ENCODE results near the gene SEC11A. TPM values are rescaled to one million over a fixed set of nuclear protein-coding genes. Genes with fewer than 3 reads are reported as not detected.
A peak's percentile ranks its signal among the peaks of the same experiment; 100 is the strongest.

Gene SEC11A
- polyA plus RNA-seq (135 and 158 TPM in 2 replicates), polyA minus RNA-seq (59.4 and 60.9 TPM in 2 replicates)

DNA sequence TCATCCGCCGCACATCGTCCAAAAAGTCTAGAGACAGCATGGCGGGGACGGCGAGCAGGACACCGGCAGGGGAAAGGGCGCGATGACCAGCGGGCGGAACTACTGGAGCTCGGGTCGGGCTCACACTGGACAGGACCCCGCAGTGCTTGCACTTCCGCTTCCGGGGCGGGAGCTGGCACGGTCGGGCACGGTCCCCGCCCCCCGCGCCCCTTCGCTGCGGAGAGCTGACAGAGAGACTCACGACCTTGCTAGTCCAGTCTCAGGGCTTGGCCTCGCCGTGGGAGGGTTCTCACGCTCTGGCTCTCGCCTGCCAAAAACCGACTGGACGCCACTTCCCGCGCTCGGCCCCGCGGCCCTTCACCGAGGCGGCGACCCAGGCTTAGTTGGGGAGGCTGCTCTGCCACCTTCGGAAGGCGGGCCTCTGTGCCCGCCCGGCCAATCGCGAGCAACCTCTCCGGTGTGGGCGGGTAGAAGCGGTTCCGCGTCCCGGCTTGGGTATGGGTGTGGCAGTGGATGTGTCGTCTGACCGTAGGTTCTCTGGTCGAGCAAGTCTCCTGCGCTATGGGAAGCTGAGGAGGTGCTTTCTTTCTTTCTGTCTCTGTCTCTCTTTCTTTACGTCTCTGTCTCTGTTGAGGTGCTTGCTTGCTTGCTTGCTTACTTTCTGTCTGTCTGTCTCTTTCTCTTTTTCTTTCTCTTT is at the start of gene SEC11A:
TSS of gene SEC11A (minus strand) at position 104 of the 697 bp plus-strand sequence. CDS start at position 40, 64 bp downstream.
- Histone ChIP-seq H3K4me3 (ENCODE audit: low read length) (peak within 1 kb of the TSS; percentile 90), H3K27ac (ENCODE audit: low read length) (peak within 1 kb of the TSS; percentile 82), H3K9ac (ENCODE audit: low read length) (peak within 1 kb of the TSS; percentile 84), H4K20me1 (ENCODE audit: insufficient read depth) (no peaks in the 10 kb centered on the region), H3K4me2 (ENCODE audit: low read length) (peak within 1 kb of the TSS; percentile 79), H3K9me2 (ENCODE audit: insufficient read depth, low read length) (no peaks in the 10 kb centered on the region), H3K79me2 (replicated peaks; ENCODE audit: insufficient read depth, low read length) (peaks cover 45% of the 10 kb centered on the region), H2AFZ (ENCODE audit: low read depth, low read length) (peak within 1 kb of the TSS; percentile 97), H3K27me3 (ENCODE audit: insufficient read depth, low read depth, low read length) (no peaks in the 10 kb centered on the region), H3K9me3 (ENCODE audit: low read length) (no peaks in the 10 kb centered on the region), H3F3A (ENCODE audit: insufficient read depth, low read length, poor library complexity, severe bottlenecking) (no peaks in the 10 kb centered on the region), H3K36me3 (ENCODE audit: insufficient read depth, low read length) (no peaks in the 10 kb centered on the region)
- peak; percentile 81 for TF ChIP-seq MXI1 (conservative IDR thresholded peaks at IDR 0.05; ENCODE audit: poor library complexity, severe bottlenecking)
- TF ChIP-seq SMC3 (conservative IDR thresholded peaks at IDR 0.05; ENCODE audit: poor library complexity): peak; percentile 13
- TF ChIP-seq EZH2 (IDR thresholded peaks at IDR 0.05; ENCODE audit: borderline replicate concordance, insufficient read depth, low read length, poor library complexity, severe bottlenecking): no peak
- TF ChIP-seq, protein P1, sequence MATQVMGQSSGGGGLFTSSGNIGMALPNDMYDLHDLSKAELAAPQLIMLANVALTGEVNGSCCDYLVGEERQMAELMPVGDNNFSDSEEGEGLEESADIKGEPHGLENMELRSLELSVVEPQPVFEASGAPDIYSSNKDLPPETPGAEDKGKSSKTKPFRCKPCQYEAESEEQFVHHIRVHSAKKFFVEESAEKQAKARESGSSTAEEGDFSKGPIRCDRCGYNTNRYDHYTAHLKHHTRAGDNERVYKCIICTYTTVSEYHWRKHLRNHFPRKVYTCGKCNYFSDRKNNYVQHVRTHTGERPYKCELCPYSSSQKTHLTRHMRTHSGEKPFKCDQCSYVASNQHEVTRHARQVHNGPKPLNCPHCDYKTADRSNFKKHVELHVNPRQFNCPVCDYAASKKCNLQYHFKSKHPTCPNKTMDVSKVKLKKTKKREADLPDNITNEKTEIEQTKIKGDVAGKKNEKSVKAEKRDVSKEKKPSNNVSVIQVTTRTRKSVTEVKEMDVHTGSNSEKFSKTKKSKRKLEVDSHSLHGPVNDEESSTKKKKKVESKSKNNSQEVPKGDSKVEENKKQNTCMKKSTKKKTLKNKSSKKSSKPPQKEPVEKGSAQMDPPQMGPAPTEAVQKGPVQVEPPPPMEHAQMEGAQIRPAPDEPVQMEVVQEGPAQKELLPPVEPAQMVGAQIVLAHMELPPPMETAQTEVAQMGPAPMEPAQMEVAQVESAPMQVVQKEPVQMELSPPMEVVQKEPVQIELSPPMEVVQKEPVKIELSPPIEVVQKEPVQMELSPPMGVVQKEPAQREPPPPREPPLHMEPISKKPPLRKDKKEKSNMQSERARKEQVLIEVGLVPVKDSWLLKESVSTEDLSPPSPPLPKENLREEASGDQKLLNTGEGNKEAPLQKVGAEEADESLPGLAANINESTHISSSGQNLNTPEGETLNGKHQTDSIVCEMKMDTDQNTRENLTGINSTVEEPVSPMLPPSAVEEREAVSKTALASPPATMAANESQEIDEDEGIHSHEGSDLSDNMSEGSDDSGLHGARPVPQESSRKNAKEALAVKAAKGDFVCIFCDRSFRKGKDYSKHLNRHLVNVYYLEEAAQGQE (IDR thresholded peaks at IDR 0.05; ENCODE audit: borderline replicate concordance): peak; percentile 54
- TF ChIP-seq POLR2AphosphoS5 (IDR thresholded peaks at IDR 0.05): peak; percentile 83
- TF ChIP-seq EP300 (conservative IDR thresholded peaks at IDR 0.05; ENCODE audit: poor library complexity, severe bottlenecking): peak; percentile 59
- TF ChIP-seq TAF1 (IDR thresholded peaks at IDR 0.05; ENCODE audit: low read depth): peak; percentile 54
- TF ChIP-seq, protein P2, sequence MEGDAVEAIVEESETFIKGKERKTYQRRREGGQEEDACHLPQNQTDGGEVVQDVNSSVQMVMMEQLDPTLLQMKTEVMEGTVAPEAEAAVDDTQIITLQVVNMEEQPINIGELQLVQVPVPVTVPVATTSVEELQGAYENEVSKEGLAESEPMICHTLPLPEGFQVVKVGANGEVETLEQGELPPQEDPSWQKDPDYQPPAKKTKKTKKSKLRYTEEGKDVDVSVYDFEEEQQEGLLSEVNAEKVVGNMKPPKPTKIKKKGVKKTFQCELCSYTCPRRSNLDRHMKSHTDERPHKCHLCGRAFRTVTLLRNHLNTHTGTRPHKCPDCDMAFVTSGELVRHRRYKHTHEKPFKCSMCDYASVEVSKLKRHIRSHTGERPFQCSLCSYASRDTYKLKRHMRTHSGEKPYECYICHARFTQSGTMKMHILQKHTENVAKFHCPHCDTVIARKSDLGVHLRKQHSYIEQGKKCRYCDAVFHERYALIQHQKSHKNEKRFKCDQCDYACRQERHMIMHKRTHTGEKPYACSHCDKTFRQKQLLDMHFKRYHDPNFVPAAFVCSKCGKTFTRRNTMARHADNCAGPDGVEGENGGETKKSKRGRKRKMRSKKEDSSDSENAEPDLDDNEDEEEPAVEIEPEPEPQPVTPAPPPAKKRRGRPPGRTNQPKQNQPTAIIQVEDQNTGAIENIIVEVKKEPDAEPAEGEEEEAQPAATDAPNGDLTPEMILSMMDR (IDR thresholded peaks at IDR 0.05; ENCODE audit: poor library complexity, severe bottlenecking): no peak
- TF ChIP-seq RAD21 (conservative IDR thresholded peaks at IDR 0.05): no peak

DNA sequence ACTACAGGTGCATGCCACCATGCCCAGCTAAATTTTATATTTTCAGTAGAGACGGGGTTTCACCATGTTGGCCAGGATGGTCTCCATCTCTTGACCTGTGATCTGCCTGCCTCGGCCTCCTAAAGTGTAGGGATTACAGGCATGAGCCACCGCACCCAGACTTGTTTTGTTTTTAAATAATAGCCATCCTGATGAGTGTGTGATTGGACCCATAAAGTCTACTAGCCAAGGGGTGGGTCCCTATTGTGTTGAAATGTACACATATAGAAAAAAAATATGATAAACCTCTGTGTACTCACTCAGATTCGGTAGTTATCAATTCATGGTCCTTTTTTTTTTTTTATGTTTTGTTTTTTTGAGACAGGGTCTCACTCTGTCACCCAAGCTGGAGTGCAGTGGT is 49.7 kb upstream of the SEC11A start:
- Histone ChIP-seq H3K4me3 (ENCODE audit: low read length) (no peak overlapping the region), H3K9me3 (ENCODE audit: low read length) (no peaks in the 10 kb centered on the region), H3K27me3 (ENCODE audit: insufficient read depth, low read depth, low read length) (no peaks in the 10 kb centered on the region), H3K79me2 (replicated peaks; ENCODE audit: insufficient read depth, low read length) (peaks cover 24% of the 10 kb centered on the region), H4K20me1 (ENCODE audit: insufficient read depth) (no peaks in the 10 kb centered on the region), H3K9me2 (ENCODE audit: insufficient read depth, low read length) (no peaks in the 10 kb centered on the region), H3K36me3 (ENCODE audit: insufficient read depth, low read length) (no peaks in the 10 kb centered on the region), H3K9ac (ENCODE audit: low read length) (no peak overlapping the region), H3F3A (ENCODE audit: insufficient read depth, low read length, poor library complexity, severe bottlenecking) (no peaks in the 10 kb centered on the region), H2AFZ (ENCODE audit: low read depth, low read length) (no peak overlapping the region), H3K27ac (ENCODE audit: low read length) (no peak overlapping the region), H3K4me2 (ENCODE audit: low read length) (no peak overlapping the region)
- no peak for TF ChIP-seq SMC3 (conservative IDR thresholded peaks at IDR 0.05; ENCODE audit: poor library complexity)
- TF ChIP-seq TAF1 (IDR thresholded peaks at IDR 0.05; ENCODE audit: low read depth): no peak
- no peak for TF ChIP-seq EZH2 (IDR thresholded peaks at IDR 0.05; ENCODE audit: borderline replicate concordance, insufficient read depth, low read length, poor library complexity, severe bottlenecking)
- no peak for TF ChIP-seq RAD21 (conservative IDR thresholded peaks at IDR 0.05)
- TF ChIP-seq, protein P1 (IDR thresholded peaks at IDR 0.05; ENCODE audit: borderline replicate concordance): no peak
- TF ChIP-seq POLR2AphosphoS5 (IDR thresholded peaks at IDR 0.05): no peak
- no peak for TF ChIP-seq MXI1 (conservative IDR thresholded peaks at IDR 0.05; ENCODE audit: poor library complexity, severe bottlenecking)
- no peak for TF ChIP-seq EP300 (conservative IDR thresholded peaks at IDR 0.05; ENCODE audit: poor library complexity, severe bottlenecking)
- TF ChIP-seq, protein P2 (IDR thresholded peaks at IDR 0.05; ENCODE audit: poor library complexity, severe bottlenecking): no peak
